ENCODE results near the gene DNAH12. TPM values are rescaled to one million over a fixed set of nuclear protein-coding genes. Genes with fewer than 3 reads are reported as not detected.

The DNAH12 gene
- total and polyA plus RNA-seq, 8 donors, result 0.61 to 10.4 (median 5.4) TPM

GRCh38 chr3:57391767-57392166 is 152.4 kb downstream of the DNAH12 start:
- ATAC-seq (no peak), DNase-seq (no peak)
- intact Hi-C loops (cut with DNase I), result no loop called here
- Histone ChIP-seq H3K4me3 (no peak overlapping the region), H3K27ac (no peak overlapping the region), H3K9me3 (no peaks in the 10 kb centered on the region), H3K36me3 (no peaks in the 10 kb centered on the region), H3K27me3 (no peaks in the 10 kb centered on the region), H3K4me1 (no peaks in the 10 kb centered on the region)
- no peak for TF ChIP-seq CTCF (IDR thresholded peaks at IDR 0.05)

- intact Hi-C loops (cut with DNase I), result no loop called here
- H3K9me3 ChIP-seq, result no peaks in the 10 kb centered on the region
- no peak overlapping the region for H3K4me3 ChIP-seq
- ATAC-seq (no peak), DNase-seq (no peak)
- no peaks in the 10 kb centered on the region for H3K4me1 ChIP-seq
- H3K27ac ChIP-seq, result no peak overlapping the region
- H3K27me3 ChIP-seq, result no peaks in the 10 kb centered on the region
- no peaks in the 10 kb centered on the region for H3K36me3 ChIP-seq
- TF ChIP-seq CTCF (IDR thresholded peaks at IDR 0.05), result no peak
These were observed 154.9 kb downstream of the DNAH12 start for GRCh38 chr3:57389271-57389670.

GRCh38 chr3:57386307-57386706 is 157.8 kb downstream of the DNAH12 start:
- H3K4me3 ChIP-seq, result no peak overlapping the region
- H3K4me1 ChIP-seq, result no peaks in the 10 kb centered on the region
- no peak overlapping the region for H3K27ac ChIP-seq
- no peak for DNase-seq
- no peaks in the 10 kb centered on the region for H3K27me3 ChIP-seq
- intact Hi-C loops (cut with DNase I), result no loop called here
- no peaks in the 10 kb centered on the region for H3K36me3 ChIP-seq
- H3K9me3 ChIP-seq, result no peaks in the 10 kb centered on the region
- no peak for TF ChIP-seq CTCF (IDR thresholded peaks at IDR 0.05)
- no peak for ATAC-seq

GRCh38 chr3:57385498-57385897 is 158.6 kb downstream of the DNAH12 start:
- no peak overlapping the region for H3K4me3 ChIP-seq
- no peaks in the 10 kb centered on the region for H3K9me3 ChIP-seq
- TF ChIP-seq CTCF (IDR thresholded peaks at IDR 0.05), result no peak
- no peaks in the 10 kb centered on the region for H3K36me3 ChIP-seq
- no peaks in the 10 kb centered on the region for H3K4me1 ChIP-seq
- ATAC-seq (no peak), DNase-seq (no peak)
- no peaks in the 10 kb centered on the region for H3K27me3 ChIP-seq
- intact Hi-C loops (cut with DNase I), result no loop called here
- H3K27ac ChIP-seq, result no peak overlapping the region

- Histone ChIP-seq H3K9me3 (no peaks in the 10 kb centered on the region), H3K4me3 (no peak overlapping the region), H3K27ac (no peak overlapping the region), H3K4me1 (no peaks in the 10 kb centered on the region), H3K27me3 (no peaks in the 10 kb centered on the region), H3K36me3 (no peaks in the 10 kb centered on the region)
- intact Hi-C loops (cut with DNase I), result no loop called here
- ATAC-seq (no peak), DNase-seq (no peak)
- no peak for TF ChIP-seq CTCF (IDR thresholded peaks at IDR 0.05)
These were observed 160.3 kb downstream of the DNAH12 start for GRCh38 chr3:57383838-57384237.

Measured in left lung (tissue), 10 donors.